Measurements from ENCODE around the gene LKAAEAR1. TPM values are rescaled to one million over a fixed set of nuclear protein-coding genes. Genes with fewer than 3 reads are reported as not detected.

LKAAEAR1 gene
- total and polyA plus RNA-seq, 2 of the 13 experiments (the other 11 are each of a cell fraction or from before 2014, with no cell fraction given), result not detected

DNA sequence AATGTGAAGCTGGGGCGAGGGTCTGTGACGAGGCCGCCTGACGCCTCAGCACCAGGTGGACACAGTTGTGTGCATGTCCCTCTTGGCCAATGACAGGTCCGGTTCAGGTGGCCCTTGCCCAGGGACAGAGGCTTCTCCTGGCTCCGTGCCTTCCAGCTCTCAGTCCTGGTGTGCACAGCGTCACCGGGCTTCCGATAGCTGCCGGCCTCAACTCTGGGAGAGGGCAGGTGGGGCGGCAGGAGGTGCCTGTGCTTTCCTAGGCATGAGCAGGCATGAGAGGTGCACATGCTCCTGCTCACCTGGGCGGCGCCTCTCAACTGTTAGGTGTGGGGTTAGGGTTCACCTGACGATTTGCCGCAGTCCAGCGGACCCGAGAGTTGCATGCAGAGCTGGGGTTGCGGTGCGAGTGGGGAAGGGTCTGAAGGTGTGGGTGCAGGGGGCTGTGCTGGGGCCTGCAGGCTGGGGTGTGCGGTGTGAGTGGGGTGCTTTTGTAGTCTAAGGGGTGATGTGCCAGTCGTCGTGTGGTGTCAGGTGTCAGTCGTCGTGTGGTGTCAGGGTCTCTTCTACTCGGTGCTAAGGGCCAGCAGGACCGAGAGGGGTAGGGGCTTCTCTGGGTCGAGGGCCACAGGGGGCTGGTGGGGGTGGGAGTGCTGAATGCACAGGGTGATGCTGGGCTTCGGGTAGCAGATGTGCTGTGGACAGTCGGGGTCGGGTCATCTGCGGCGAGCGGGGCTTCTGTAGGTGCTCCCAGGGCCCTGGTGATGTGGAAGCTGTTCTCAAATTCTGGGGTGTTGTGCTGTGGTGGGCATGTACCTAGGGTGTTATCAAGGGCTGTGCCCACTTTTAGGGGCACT, 31.0 kb downstream of the LKAAEAR1 start (continued):
- TF ChIP-seq NCOR1 (IDR thresholded peaks at IDR 0.05; ENCODE audit: borderline replicate concordance, low read length) (no peak), ZNF703 (CRISPR knock-in tag; IDR thresholded peaks at IDR 0.05; ENCODE audit: borderline replicate concordance) (no peak), ZNF781 (CRISPR knock-in tag; IDR thresholded peaks at IDR 0.05; ENCODE audit: borderline replicate concordance, not compliant biosample characterization) (no peak), FOXO1 (CRISPR knock-in tag; IDR thresholded peaks at IDR 0.05) (no peak; the same call in 1 of the 2 replicates), DNMT3B (CRISPR knock-in tag; conservative IDR thresholded peaks at IDR 0.05) (no peak), CREM (IDR thresholded peaks at IDR 0.05) (no peak), CREM (CRISPR knock-in tag; IDR thresholded peaks at IDR 0.05) (no peak), KDM3A (CRISPR knock-in tag; IDR thresholded peaks at IDR 0.05; ENCODE audit: low read depth) (0 out of 2 replicates have a peak, but pooled peaks have one; percentile 50), ZBTB3 (CRISPR knock-in tag; IDR thresholded peaks at IDR 0.05; ENCODE audit: borderline replicate concordance, low read depth) (peak; percentile 58; the same call in 1 of the 2 replicates), ZNF207 (IDR thresholded peaks at IDR 0.05; ENCODE audit: borderline replicate concordance) (no peak), ZNF766 (CRISPR knock-in tag; IDR thresholded peaks at IDR 0.05; ENCODE audit: borderline replicate concordance) (0 out of 2 replicates have a peak, but pooled peaks have one; percentile 22), DR1 (CRISPR knock-in tag; IDR thresholded peaks at IDR 0.05) (no peak), SP4 (CRISPR knock-in tag; IDR thresholded peaks at IDR 0.05) (peak; percentile 5), PTBP1 (IDR thresholded peaks at IDR 0.05; ENCODE audit: low read depth, low read length, poor library complexity, severe bottlenecking) (peak; percentile 6), TCF7 (IDR thresholded peaks at IDR 0.05; ENCODE audit: low read depth) (peak; percentile 53; the same call in 1 of the 2 replicates), ZNF564 (CRISPR knock-in tag; IDR thresholded peaks at IDR 0.05) (no peak), DMAP1 (CRISPR knock-in tag; IDR thresholded peaks at IDR 0.05) (0 out of 2 replicates have a peak, but pooled peaks have one; percentile 63), NFE2L2 (IDR thresholded peaks at IDR 0.05; ENCODE audit: low read length) (no peak), THAP9 (CRISPR knock-in tag; IDR thresholded peaks at IDR 0.05; ENCODE audit: borderline replicate concordance) (peak; percentile 80; the same call in 1 of the 2 replicates), BCL6 (CRISPR knock-in tag; IDR thresholded peaks at IDR 0.05) (0 out of 2 replicates have a peak, but pooled peaks have one; percentile 52), ZBTB42 (CRISPR knock-in tag; IDR thresholded peaks at IDR 0.05) (peak; percentile 67), HDAC1 (CRISPR knock-in tag; IDR thresholded peaks at IDR 0.05) (no peak), EED (CRISPR knock-in tag; IDR thresholded peaks at IDR 0.05) (no peak), REPIN1 (CRISPR knock-in tag; IDR thresholded peaks at IDR 0.05; ENCODE audit: borderline replicate concordance, low read depth) (0 out of 2 replicates have a peak, but pooled peaks have one; percentile 45)
- TF ChIP-seq, protein P1, sequence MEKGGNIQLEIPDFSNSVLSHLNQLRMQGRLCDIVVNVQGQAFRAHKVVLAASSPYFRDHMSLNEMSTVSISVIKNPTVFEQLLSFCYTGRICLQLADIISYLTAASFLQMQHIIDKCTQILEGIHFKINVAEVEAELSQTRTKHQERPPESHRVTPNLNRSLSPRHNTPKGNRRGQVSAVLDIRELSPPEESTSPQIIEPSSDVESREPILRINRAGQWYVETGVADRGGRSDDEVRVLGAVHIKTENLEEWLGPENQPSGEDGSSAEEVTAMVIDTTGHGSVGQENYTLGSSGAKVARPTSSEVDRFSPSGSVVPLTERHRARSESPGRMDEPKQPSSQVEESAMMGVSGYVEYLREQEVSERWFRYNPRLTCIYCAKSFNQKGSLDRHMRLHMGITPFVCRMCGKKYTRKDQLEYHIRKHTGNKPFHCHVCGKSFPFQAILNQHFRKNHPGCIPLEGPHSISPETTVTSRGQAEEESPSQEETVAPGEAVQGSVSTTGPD (CRISPR knock-in tag; IDR thresholded peaks at IDR 0.05), result peak; percentile 66; the same call in 1 of the 2 replicates
- TF ChIP-seq, protein P2, sequence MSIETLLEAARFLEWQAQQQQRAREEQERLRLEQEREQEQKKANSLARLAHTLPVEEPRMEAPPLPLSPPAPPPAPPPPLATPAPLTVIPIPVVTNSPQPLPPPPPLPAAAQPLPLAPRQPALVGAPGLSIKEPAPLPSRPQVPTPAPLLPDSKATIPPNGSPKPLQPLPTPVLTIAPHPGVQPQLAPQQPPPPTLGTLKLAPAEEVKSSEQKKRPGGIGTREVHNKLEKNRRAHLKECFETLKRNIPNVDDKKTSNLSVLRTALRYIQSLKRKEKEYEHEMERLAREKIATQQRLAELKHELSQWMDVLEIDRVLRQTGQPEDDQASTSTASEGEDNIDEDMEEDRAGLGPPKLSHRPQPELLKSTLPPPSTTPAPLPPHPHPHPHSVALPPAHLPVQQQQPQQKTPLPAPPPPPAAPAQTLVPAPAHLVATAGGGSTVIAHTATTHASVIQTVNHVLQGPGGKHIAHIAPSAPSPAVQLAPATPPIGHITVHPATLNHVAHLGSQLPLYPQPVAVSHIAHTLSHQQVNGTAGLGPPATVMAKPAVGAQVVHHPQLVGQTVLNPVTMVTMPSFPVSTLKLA (IDR thresholded peaks at IDR 0.05), result no peak

Data from HepG2 (cell line).